Middle frontal gyrus (tissue), 1 donor: ENCODE measurements around the gene GABBR2.
A peak's percentile ranks its signal among the peaks of the same experiment; 100 is the strongest.

Source experiments
- DNase-seq: peaks from one replicate; pipeline ENCODE4 v3.0.0-alpha.2; 2015; ENCODE audit warnings: low spot score; ENCODE audit errors: extremely low spot score

The GABBR2 gene

GRCh38 chr9:98545021-98545420 is 163.7 kb downstream of the GABBR2 start:
- DNase-seq = no peak

DNA sequence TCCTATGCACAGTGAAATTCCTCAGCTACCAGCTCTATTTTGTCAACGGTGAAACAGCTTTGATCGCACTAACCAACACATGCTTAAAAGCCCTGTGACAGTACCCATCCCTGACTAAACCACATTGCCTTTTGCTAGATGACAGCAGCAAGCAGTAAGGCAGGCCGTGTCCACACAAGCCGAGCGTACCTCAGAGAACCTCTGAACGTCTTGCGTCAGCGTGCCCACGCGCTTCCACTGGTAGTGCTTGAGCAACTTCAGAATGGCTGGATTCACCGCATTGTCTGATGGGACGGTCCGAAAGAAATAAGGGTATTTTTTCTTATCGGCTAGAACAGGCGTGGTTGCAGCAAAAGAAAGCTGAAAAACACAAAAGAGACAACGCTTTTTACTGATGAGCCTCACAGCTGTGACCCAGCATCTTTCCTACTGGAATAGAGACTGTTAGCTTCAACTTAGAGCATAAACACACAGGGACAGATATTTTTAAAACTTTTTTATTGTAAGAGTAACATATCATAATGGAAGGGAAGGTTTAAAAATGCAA is 167.0 kb downstream of the GABBR2 start:
- no peak for DNase-seq

GRCh38 chr9:98540476-98540875 is 168.3 kb downstream of the GABBR2 start:
- no peak for DNase-seq

- no peak for DNase-seq
Measured at GRCh38 chr9:98539954-98540353, 168.8 kb downstream of the GABBR2 start.

GRCh38 chr9:98538626-98539031 is 170.1 kb downstream of the GABBR2 start:
- DNase-seq = no peak

GRCh38 chr9:98538203-98538602 is 170.5 kb downstream of the GABBR2 start:
- DNase-seq = no peak

DNA sequence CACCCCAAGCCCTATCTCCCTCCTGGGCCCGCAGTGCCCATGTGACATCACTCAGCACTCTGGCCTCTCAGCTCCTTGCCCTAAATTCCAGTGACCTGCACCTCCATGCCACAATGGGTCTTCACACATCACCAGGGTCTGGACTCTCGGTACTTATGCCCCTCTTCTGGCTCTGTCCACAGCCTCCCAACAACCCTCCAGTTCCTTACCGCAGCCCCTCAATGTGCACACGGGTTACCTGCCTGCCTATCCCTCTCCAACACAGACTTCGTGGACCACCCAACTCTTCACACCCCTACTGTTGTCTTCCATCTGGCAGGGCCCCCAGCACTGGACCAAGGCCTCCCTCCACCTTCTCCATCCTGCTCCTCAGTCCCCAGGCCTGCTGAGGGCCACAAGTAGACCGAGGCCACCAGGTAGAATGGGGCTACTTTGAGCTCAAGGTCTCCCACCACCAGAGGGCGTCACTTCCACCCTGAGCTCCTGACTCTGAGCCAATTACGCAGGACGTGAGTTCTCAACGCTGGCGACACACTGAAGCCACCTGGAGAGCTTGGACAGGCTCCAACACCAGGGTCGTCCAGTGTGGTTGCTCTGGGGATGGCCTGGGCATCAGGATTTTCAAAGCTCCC is 172.1 kb downstream of the GABBR2 start:
- DNase-seq = no peak

DNA sequence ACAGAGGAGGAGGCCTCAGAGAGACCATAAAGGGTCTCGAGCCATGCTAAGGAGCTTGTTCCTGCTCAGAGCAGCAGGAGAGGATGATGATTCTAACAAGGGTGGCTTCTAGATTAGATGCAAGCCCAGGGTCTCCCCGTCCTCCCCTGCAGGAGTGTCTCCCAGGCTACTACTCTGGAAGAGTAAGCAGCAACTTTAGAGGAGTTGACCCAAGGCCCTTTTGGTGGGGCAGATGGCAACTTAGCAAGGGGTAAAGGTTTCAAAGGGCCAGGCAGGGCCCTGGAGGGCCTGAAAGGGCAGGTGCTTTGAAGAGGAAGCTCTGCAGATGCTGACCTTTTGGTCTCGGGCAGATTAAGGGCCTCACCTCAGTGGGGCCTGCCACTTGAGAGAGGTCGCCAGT is 174.9 kb downstream of the GABBR2 start:
- no peak for DNase-seq

DNA sequence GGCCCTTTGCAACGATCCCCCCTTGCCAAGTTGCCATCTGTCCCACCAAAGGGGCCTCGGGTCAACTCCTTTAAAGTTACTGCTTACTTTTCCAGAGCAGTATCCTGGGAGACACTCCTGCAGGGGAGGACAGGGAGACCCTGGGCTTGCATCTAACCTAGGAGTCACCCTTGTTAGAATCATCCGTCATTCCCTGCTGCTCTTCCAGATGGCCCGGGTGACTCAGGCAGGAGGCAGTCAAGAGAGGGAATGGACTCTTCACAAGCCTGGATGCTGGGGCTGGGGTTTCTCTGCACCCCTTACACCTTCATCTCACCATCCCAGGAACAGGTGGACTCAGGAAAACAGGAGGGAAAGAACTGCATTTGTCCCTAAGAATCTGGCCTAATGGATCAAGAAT is 175.6 kb downstream of the GABBR2 start:
- no peak for DNase-seq

DNA sequence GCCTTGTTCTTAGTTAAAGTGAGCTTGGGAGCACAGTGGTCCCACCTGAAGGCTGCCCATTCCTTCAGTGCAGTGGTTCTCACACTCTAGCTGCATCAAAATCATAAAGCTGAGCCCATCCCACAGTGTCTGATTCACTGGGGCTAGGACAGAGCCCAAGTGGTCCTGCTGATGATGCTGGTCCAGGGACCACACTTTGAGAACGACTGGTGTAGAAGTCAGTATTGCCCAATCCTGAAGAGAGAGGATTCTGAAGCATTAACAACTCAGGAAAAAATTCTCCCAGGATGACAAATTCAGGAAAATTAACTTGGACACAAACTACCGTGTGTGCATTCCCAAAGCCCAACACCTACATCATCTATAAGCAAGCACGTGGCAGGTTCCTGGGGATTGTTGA is 176.2 kb downstream of the GABBR2 start:
- DNase-seq = no peak

DNA sequence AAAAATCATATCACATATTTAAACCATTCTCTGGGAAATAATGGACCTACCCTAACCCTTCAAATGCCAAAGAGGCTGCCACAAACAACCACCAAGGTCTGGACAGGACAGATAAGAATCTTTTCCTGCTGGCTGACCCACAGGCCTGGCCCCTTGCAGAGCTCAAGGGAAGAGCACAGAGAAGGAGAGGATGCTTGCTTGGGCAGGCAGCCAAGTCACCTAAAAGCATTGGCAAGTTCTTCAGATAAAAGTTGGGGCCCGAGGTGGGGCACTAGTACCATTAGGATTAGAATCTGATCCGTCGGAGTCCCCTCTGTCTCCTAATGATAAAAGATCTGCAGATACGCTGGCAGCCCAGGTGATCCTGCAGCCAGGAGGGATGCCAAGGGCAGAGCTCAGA is 176.6 kb downstream of the GABBR2 start:
- no peak for DNase-seq

DNA sequence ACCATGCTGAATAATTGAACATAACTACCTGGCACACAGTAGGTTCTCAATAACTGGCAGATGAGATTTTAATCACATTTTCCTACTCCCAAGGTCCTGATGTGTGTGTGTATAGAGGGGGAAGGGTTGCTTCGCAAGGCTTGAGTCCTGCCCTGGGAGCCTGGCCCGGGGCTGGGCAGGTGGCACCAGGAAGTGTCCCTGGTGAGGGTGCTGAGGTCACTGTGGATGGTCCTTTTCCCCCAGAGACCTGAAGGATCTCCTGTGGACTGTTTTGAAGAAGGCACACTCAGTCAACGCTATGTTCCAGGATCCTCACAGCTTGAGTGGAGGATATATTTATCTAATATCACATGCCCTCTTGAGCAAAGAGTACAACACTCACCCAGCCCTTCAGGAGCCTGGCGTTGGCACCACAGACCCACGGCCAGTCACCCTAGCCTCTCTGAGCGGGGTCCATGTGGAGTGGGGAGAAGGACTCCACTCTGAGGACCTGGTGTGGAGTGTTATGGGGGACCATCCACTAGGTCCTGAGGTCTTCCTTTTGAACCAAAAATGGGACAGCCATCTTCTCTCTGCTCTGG is 177.8 kb downstream of the GABBR2 start:
- no peak for DNase-seq

DNA sequence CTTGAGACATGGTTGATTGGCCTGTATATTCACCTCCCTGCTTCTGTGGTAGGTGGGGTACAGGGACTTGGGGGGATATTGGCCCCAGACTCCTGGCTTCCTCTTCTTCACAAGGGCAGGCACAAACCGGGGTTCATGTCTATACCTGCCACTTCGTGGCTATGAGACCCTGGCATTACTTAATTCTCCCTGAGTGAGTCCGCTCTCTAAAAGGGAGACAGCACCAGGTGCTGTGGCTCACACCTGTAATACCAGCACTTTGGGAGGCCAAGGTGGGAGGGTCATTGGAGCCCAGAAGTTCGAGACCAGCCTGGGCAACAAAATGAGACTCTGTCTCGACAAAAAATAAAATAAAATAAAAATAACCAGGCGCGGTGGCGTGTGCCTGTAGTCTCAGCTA is 178.5 kb downstream of the GABBR2 start:
- DNase-seq = no peak

- DNase-seq = peak; percentile 49
Measured at GRCh38 chr9:98529841-98530240, 178.9 kb downstream of the GABBR2 start.

DNA sequence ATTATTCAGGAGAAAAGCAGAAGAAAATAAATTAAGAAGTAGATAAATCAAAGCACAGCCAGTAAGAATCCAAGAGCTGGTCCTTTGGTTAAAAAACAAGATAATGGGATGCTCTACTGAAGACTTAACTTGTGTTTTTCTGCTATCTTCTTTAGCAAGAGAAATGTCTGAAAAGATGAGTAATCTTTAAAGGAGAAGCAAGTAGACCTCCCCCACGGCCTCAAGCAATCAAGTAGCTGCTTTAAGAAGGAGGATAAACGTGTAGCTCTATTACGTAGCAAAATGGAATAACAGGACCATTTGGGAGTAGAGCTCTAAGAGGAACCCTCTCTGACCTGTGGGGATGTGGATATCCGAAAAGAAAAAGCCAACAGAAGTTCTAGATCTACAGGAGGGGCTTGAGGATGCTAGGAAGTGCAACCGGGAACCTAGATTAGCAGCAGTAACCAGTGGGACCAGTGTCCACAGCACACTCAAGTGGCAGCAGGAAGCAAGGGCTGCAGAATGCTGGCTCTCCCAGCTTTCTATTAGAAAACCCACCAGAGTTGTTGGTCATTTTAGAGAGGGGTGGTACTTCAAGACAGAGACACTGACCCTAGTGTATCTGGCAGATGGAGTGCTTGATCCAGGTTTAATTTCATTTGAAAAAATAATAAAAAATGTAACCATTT is 185.4 kb downstream of the GABBR2 start:
- DNase-seq = no peak

DNA sequence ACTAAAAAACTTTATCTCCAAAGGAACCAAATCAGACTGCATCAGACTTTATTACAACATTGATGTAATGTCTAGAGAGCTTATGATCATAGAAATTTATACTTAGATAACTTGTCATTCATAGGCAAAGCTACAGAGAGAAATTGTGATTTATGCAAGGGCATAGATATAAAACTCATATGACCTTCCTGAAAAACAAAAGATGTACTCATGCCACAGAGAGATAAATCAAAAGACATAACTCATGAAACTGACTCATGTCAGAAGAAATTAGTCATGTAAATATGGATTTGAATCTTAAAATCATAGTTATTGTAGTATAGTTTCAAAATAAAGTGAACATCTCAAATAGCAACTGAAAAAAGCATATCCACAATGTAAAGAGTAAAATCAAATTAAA is 186.2 kb downstream of the GABBR2 start:
- DNase-seq = no peak

DNA sequence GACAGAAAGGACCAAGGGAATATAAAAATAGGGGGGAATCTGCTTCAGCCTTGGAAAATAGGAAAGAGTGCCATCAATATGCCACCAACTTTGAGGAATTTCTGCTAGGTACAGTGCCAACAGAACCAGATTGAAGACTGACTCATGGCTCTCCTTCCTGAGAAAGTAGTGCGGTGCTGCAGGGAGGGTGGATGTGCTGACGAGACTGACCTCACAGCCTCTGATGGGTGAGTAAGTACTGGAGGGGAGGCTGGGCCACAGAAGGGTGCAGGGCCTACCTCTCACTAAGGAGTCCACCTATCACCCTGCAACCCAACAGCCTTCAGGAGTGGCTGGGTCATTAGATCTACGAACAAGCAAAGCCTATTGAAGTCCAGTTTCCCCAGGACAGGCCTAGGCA is 187.6 kb downstream of the GABBR2 start:
- DNase-seq = peak; percentile 68

GRCh38 chr9:98520221-98520960 is 188.3 kb downstream of the GABBR2 start:
- no peak for DNase-seq

DNA sequence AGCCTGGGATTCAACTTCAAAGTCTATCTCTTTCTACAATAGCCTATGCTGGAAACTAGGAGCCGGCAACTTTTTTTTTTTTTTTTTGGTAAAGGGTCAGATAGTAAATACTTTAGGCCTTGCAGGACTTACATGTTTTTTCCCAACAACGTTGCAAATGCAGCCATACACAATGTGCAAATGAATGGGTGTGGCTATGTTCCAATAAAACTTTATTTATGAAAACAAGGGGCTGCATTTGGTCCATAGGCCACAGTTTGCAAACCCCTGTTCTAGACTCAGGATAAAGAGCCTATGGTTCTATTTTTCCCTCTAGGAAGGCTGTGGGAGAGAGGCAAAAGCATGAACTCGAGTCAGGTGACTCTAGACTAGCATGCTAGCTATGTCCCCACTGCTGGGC is 189.1 kb downstream of the GABBR2 start:
- DNase-seq = no peak

- no peak for DNase-seq
Measured at GRCh38 chr9:98518556-98518955, 190.2 kb downstream of the GABBR2 start.

GRCh38 chr9:98517761-98518160 is 191.0 kb downstream of the GABBR2 start:
- DNase-seq = no peak

GRCh38 chr9:98516897-98517503 is 191.7 kb downstream of the GABBR2 start:
- DNase-seq = no peak
